SK-N-SH (cell line): ENCODE results near the gene SEZ6L.

Experiments
- ELF1 ChIP-seq: IDR thresholded peaks from 2 replicates; pipeline ENCODE4 v1.4.0; 2012
- MEF2A ChIP-seq: IDR thresholded peaks from 2 replicates; pipeline ENCODE4 v1.4.0; 2012; ENCODE audit warnings: low read depth, borderline replicate concordance
- SIN3A ChIP-seq: IDR thresholded peaks from 2 replicates; pipeline ENCODE4 v1.6.1; 2012; ENCODE audit warnings: low read depth, mild to moderate bottlenecking, low read length, moderate library complexity, borderline replicate concordance
- TF ChIP-seq, protein P1 (sequence below): fragments of 200-600 bp; sonication (generic); IDR thresholded peaks from 2 replicates; pipeline ENCODE4 v1.6.1; 2017; ENCODE audit warnings: antibody characterized with exemption, mild to moderate bottlenecking, moderate library complexity
- TF ChIP-seq, protein P2 (sequence below): IDR thresholded peaks from 2 replicates; pipeline ENCODE4 v1.6.1; 2012; ENCODE audit warnings: mild to moderate bottlenecking, low read depth, low read length, moderate library complexity

DNA sequence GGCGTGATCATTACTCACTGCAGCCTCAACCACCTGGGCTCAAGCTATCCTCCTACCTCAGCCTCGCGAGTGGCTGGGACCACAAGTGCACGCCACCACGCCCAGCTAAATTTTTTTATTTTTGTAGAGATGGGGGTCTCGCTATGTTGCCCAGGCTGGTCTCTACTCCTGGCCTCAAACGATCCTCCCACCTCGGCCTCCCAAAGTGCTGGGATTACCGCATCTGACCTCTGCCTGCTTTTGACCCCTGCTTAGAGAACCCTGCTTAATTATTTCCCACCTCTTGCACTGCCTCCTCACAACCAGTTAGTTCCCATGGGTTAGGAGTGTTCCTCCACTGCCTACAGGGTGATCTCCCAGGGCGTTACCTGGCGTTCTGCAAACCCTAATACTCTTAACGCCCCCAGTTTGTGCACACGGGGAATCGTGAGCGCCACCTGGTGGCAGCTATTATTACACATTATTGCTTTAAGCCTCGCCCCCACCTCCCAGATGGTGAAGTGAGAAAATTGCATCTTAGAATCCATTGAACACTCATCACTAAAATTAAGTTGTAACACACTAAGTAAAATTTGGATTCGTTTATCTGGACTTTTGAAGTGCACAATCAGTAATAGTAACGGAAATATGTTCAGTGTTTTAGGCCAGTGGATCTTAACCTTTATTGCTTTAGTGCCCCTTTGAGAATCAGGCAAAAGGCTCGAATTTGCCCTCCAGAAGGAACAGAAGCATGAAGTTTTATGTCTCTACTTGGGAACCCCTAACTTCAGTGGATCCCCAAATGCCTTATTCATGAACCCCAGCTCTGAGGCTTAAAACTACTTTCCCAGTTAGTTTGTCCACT lies 198.4 kb downstream of the SEZ6L start:
- TF ChIP-seq SIN3A (no peak), ELF1 (no peak), MEF2A (no peak)
- TF ChIP-seq, protein P1, sequence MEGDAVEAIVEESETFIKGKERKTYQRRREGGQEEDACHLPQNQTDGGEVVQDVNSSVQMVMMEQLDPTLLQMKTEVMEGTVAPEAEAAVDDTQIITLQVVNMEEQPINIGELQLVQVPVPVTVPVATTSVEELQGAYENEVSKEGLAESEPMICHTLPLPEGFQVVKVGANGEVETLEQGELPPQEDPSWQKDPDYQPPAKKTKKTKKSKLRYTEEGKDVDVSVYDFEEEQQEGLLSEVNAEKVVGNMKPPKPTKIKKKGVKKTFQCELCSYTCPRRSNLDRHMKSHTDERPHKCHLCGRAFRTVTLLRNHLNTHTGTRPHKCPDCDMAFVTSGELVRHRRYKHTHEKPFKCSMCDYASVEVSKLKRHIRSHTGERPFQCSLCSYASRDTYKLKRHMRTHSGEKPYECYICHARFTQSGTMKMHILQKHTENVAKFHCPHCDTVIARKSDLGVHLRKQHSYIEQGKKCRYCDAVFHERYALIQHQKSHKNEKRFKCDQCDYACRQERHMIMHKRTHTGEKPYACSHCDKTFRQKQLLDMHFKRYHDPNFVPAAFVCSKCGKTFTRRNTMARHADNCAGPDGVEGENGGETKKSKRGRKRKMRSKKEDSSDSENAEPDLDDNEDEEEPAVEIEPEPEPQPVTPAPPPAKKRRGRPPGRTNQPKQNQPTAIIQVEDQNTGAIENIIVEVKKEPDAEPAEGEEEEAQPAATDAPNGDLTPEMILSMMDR: peak; percentile 93
- TF ChIP-seq, protein P2, sequence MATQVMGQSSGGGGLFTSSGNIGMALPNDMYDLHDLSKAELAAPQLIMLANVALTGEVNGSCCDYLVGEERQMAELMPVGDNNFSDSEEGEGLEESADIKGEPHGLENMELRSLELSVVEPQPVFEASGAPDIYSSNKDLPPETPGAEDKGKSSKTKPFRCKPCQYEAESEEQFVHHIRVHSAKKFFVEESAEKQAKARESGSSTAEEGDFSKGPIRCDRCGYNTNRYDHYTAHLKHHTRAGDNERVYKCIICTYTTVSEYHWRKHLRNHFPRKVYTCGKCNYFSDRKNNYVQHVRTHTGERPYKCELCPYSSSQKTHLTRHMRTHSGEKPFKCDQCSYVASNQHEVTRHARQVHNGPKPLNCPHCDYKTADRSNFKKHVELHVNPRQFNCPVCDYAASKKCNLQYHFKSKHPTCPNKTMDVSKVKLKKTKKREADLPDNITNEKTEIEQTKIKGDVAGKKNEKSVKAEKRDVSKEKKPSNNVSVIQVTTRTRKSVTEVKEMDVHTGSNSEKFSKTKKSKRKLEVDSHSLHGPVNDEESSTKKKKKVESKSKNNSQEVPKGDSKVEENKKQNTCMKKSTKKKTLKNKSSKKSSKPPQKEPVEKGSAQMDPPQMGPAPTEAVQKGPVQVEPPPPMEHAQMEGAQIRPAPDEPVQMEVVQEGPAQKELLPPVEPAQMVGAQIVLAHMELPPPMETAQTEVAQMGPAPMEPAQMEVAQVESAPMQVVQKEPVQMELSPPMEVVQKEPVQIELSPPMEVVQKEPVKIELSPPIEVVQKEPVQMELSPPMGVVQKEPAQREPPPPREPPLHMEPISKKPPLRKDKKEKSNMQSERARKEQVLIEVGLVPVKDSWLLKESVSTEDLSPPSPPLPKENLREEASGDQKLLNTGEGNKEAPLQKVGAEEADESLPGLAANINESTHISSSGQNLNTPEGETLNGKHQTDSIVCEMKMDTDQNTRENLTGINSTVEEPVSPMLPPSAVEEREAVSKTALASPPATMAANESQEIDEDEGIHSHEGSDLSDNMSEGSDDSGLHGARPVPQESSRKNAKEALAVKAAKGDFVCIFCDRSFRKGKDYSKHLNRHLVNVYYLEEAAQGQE: no peak
